Thymus (tissue), 11 donors: ENCODE results near the gene AGMAT. TPM values are rescaled to one million over a fixed set of nuclear protein-coding genes. Genes with fewer than 3 reads are reported as not detected.
A peak's percentile ranks its signal among the peaks of the same experiment; 100 is the strongest.

Source experiments
- DNase-seq, 9 donors: peaks; one replicate each; pipeline ENCODE4 v3.0.0-alpha.2; 2013; ENCODE audit warnings: low spot score in 9 of 9, low read depth in 6 of 9, missing footprints in 1 of 9
- H3K27ac ChIP-seq, 2 donors: one replicate each; pipeline ENCODE4 v1.5.1; 2013; ENCODE audit warnings: control low read depth in 1 of 2, low read depth in 1 of 2, low read length in 1 of 2, mild to moderate bottlenecking in 1 of 2, moderate library complexity in 1 of 2
- H3K27me3 ChIP-seq, 2 donors: one replicate each; pipeline ENCODE4 v1.5.1; 2013; ENCODE audit warnings: low read length in 1 of 2; ENCODE audit not compliant: control insufficient read depth in 2 of 2, insufficient read depth in 1 of 2
- H3K36me3 ChIP-seq, 2 donors: one replicate each; pipeline ENCODE4 v1.5.1; 2013; ENCODE audit warnings: low read length in 1 of 2, mild to moderate bottlenecking in 1 of 2, moderate library complexity in 1 of 2; ENCODE audit not compliant: control insufficient read depth in 2 of 2, insufficient read depth in 2 of 2
- H3K4me1 ChIP-seq, 2 donors: one replicate each; pipeline ENCODE4 v1.5.1; 2013; ENCODE audit warnings: low read length in 2 of 2; ENCODE audit not compliant: control insufficient read depth in 2 of 2, insufficient read depth in 2 of 2
- H3K4me3 ChIP-seq, 2 donors: one replicate each; pipeline ENCODE4 v1.5.1; 2013; ENCODE audit warnings: low read length in 2 of 2, control low read depth in 1 of 2, mild to moderate bottlenecking in 1 of 2
- H3K9me3 ChIP-seq, 2 donors: one replicate each; pipeline ENCODE4 v1.5.1; 2013; ENCODE audit warnings: low read length in 1 of 2, mild to moderate bottlenecking in 1 of 2; ENCODE audit not compliant: control insufficient read depth in 2 of 2, insufficient read depth in 1 of 2
- WGBS: extraction: QIAGEN DNeasy Blood & Tissue Kit; methylation state at CpG from one replicate; pipeline ENCODE4 v1.1.7; 2013; 5-methylcytosine and 5-hydroxymethylcytosine counted together
- polyA plus RNA-seq: library from polyadenylated mRNA; stranded (reverse); fragments of 200-250 nt; gene quantifications from one replicate; pipeline ENCODE4 v1.2.3, GENCODE V29; 2013
- total RNA-seq: library from RNA; stranded (reverse); fragments of 120-200 nt; gene quantifications from one replicate; pipeline ENCODE4 v1.2.4, GENCODE V29; 2013
- donor health status: healthy.

Gene AGMAT
- total and polyA plus RNA-seq, 2 donors: 3.8 to 4.2 TPM

- Histone ChIP-seq H3K4me3 (no peak overlapping the region), H3K4me1 (no peaks in the 10 kb centered on the region), H3K36me3 (no peaks in the 10 kb centered on the region), H3K27me3 (peaks cover 0 to 9% of the 10 kb centered on the region in 2 donors), H3K27ac (no peak overlapping the region), H3K9me3 (no peaks in the 10 kb centered on the region)
- DNase-seq: no peak
- WGBS: 88% methylated on average over 5 of the region's 5 CpGs
These were observed 11.2 kb upstream of the AGMAT start for GRCh38 chr1:15595809-15596617.

GRCh38 chr1:15592285-15592684, 7.4 kb upstream of the AGMAT start:
- H3K9me3 ChIP-seq: no peaks in the 10 kb centered on the region
- H3K4me1 ChIP-seq: no peaks in the 10 kb centered on the region
- peaks cover 0 to 7% of the 10 kb centered on the region in 2 donors for H3K27me3 ChIP-seq
- DNase-seq: peak in 1 of 9 donors; percentile 27
- no peak overlapping the region for H3K27ac ChIP-seq
- WGBS: 94% methylated on average over 5 of the region's 5 CpGs
- no peaks in the 10 kb centered on the region for H3K36me3 ChIP-seq
- no peak overlapping the region for H3K4me3 ChIP-seq

- no peak for DNase-seq
- peaks cover 0 to 18% of the 10 kb centered on the region in 2 donors for H3K27me3 ChIP-seq
- peaks cover 13 to 20% of the 10 kb centered on the region in 2 donors for H3K4me1 ChIP-seq
- H3K36me3 ChIP-seq: no peaks in the 10 kb centered on the region
- no peak overlapping the region for H3K27ac ChIP-seq
- no peaks in the 10 kb centered on the region for H3K9me3 ChIP-seq
- H3K4me3 ChIP-seq: no peak overlapping the region
- WGBS: 93% methylated on average over 18 of the region's 18 CpGs
These were observed 1.7 kb downstream of the AGMAT start for GRCh38 chr1:15583016-15583706.

- Histone ChIP-seq H3K4me1 (peaks cover 14 to 20% of the 10 kb centered on the region in 2 donors), H3K27me3 (peaks cover 0 to 9% of the 10 kb centered on the region in 2 donors), H3K27ac (peak overlapping the region; percentile 83 to 93)
These were observed 5.2 kb downstream of the AGMAT start for GRCh38 chr1:15579683-15580047.

GRCh38 chr1:15578921-15579682, 5.7 kb downstream of the AGMAT start:
- DNase-seq: peak in 4 of 9 donors; percentile 39 to 75 (median 50)
- 82% methylated on average over 16 of the region's 16 CpGs for WGBS

More at GRCh38 chr1:15579683-15580047, 5.2 kb downstream of the AGMAT start:
- Histone ChIP-seq H3K36me3 (no peaks in the 10 kb centered on the region), H3K9me3 (no peaks in the 10 kb centered on the region), H3K4me3 (no peak overlapping the region)
- DNase-seq: no peak

GRCh38 chr1:15577691-15578090, 7.2 kb downstream of the AGMAT start:
- no peak for DNase-seq
- Histone ChIP-seq H3K9me3 (no peaks in the 10 kb centered on the region), H3K27me3 (no peaks in the 10 kb centered on the region), H3K27ac (peak overlapping the region in 1 of 2 donors; percentile 88), H3K36me3 (no peaks in the 10 kb centered on the region), H3K4me1 (peaks cover 10 to 17% of the 10 kb centered on the region in 2 donors), H3K4me3 (no peak overlapping the region)
- 63% methylated on average over 4 of the region's 4 CpGs for WGBS

More at GRCh38 chr1:15578921-15579682, 5.7 kb downstream of the AGMAT start:
- Histone ChIP-seq H3K9me3 (no peaks in the 10 kb centered on the region), H3K27ac (peak overlapping the region; percentile 83 to 93), H3K27me3 (peaks cover 0 to 4% of the 10 kb centered on the region in 2 donors), H3K36me3 (no peaks in the 10 kb centered on the region), H3K4me3 (no peak overlapping the region), H3K4me1 (peaks cover 10 to 17% of the 10 kb centered on the region in 2 donors)

- Histone ChIP-seq H3K4me3 (no peak overlapping the region), H3K4me1 (peaks cover 10 to 17% of the 10 kb centered on the region in 2 donors), H3K27me3 (no peaks in the 10 kb centered on the region), H3K27ac (no peak overlapping the region), H3K9me3 (no peaks in the 10 kb centered on the region), H3K36me3 (peaks cover 0 to 7% of the 10 kb centered on the region in 2 donors)
- no peak for DNase-seq
- WGBS: 98% methylated on average over 7 of the region's 7 CpGs
These were observed 9.2 kb downstream of the AGMAT start for GRCh38 chr1:15575549-15576150.

- WGBS: 98% methylated on average over 6 of the region's 6 CpGs
- H3K4me1 ChIP-seq: peaks cover 8 to 13% of the 10 kb centered on the region in 2 donors
- peaks cover 0 to 10% of the 10 kb centered on the region in 2 donors for H3K36me3 ChIP-seq
- no peaks in the 10 kb centered on the region for H3K9me3 ChIP-seq
- no peak for DNase-seq
- no peak overlapping the region for H3K4me3 ChIP-seq
- no peak overlapping the region for H3K27ac ChIP-seq
- no peaks in the 10 kb centered on the region for H3K27me3 ChIP-seq
These were observed 10.1 kb downstream of the AGMAT start for GRCh38 chr1:15574741-15575140.
